Uterus (tissue), 4 donors: ENCODE results near the gene TRIO. TPM values are rescaled to one million over a fixed set of nuclear protein-coding genes. Genes with fewer than 3 reads are reported as not detected.

Experiments
- DNase-seq, 2 donors: peaks; one replicate each; pipeline ENCODE4 v3.0.0-alpha.2; 2019 to 2020
- H3K27ac ChIP-seq, 2 donors: fragments of 200-600 bp; sonication (generic); 1 replicate in 1 of 2; 2 replicates in 1 of 2; pipeline ENCODE4 v1.5.1; 2016 to 2018
- H3K27me3 ChIP-seq, 2 donors: fragments of 200-600 bp; sonication (generic); one replicate each; pipeline ENCODE4 v1.5.1; 2018 to 2019; ENCODE audit warnings: control low read depth in 1 of 2
- H3K36me3 ChIP-seq, 2 donors: fragments of 200-600 bp; sonication (generic); one replicate each; pipeline ENCODE4 v1.5.1; 2019; ENCODE audit warnings: control low read depth in 1 of 2
- H3K4me1 ChIP-seq, 2 donors: fragments of 200-600 bp; sonication (generic); one replicate each; pipeline ENCODE4 v1.5.1; 2018 to 2019; ENCODE audit warnings: control low read depth in 1 of 2
- H3K4me3 ChIP-seq, 2 donors: fragments of 200-600 bp; sonication (generic); 1 replicate in 1 of 2; 2 replicates in 1 of 2; pipeline ENCODE4 v1.5.1; 2018 to 2019; ENCODE audit warnings: mild to moderate bottlenecking in 1 of 2
- H3K9me3 ChIP-seq, 2 donors: fragments of 200-600 bp; sonication (generic); one replicate each; pipeline ENCODE4 v1.5.1; 2019; ENCODE audit warnings: control low read depth in 1 of 2
- POLR2A ChIP-seq, 2 donors: fragments of 450-650 bp; IDR thresholded peaks; one replicate each; pipeline ENCODE4 v1.6.1; 2016; ENCODE audit warnings: antibody characterized with exemption in 2 of 2, mild to moderate bottlenecking in 1 of 2, moderate library complexity in 1 of 2
- intact Hi-C: fragments of 100-400 bp; cut with DNase I; formaldehyde crosslinking; loops from one replicate; pipeline ENCODE4 v1.15.1; 2023; ENCODE audit warnings: low total_unique reads
- total RNA-seq, 4 donors: library from RNA; depleted of rRNA in 3 of 4; stranded (reverse); fragments of >200 nt in 3 of 4; gene quantifications; one replicate each; pipeline versions ENCODE4 v1.1.0 to v1.2.4, GENCODE V29; 2014 to 2023
- TF ChIP-seq, protein P1 (sequence below), 4 experiments: fragments of 200-600 bp in 2 of 4; fragments of 450-650 bp in 2 of 4; sonication (generic) in 2 of 4; IDR thresholded peaks; one replicate each; pipeline ENCODE4 v1.5.1; 2016 to 2019; ENCODE audit warnings: antibody characterized with exemption in 4 of 4, mild to moderate bottlenecking in 2 of 4, moderate library complexity in 1 of 4
- donor health status: DM: yes; HTN: yes; CAD: no.

Gene TRIO
- total RNA-seq, 4 donors from 2014 or later, result 93.5 to 234 (median 207) TPM

- Histone ChIP-seq H3K36me3 (no peaks in the 10 kb centered on the region), H3K9me3 (no peaks in the 10 kb centered on the region), H3K27me3 (no peaks in the 10 kb centered on the region), H3K4me3 (no peak overlapping the region), H3K4me1 (no peaks in the 10 kb centered on the region), H3K27ac (no peak overlapping the region)
- intact Hi-C loops, result no loop called here
- TF ChIP-seq, protein P1, sequence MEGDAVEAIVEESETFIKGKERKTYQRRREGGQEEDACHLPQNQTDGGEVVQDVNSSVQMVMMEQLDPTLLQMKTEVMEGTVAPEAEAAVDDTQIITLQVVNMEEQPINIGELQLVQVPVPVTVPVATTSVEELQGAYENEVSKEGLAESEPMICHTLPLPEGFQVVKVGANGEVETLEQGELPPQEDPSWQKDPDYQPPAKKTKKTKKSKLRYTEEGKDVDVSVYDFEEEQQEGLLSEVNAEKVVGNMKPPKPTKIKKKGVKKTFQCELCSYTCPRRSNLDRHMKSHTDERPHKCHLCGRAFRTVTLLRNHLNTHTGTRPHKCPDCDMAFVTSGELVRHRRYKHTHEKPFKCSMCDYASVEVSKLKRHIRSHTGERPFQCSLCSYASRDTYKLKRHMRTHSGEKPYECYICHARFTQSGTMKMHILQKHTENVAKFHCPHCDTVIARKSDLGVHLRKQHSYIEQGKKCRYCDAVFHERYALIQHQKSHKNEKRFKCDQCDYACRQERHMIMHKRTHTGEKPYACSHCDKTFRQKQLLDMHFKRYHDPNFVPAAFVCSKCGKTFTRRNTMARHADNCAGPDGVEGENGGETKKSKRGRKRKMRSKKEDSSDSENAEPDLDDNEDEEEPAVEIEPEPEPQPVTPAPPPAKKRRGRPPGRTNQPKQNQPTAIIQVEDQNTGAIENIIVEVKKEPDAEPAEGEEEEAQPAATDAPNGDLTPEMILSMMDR (IDR thresholded peaks at IDR 0.05), result no peak
- no peak for TF ChIP-seq POLR2A (IDR thresholded peaks at IDR 0.05)
- no peak for DNase-seq
Observed at GRCh38 chr5:14521748-14522147, 378.6 kb downstream of the TRIO start.

GRCh38 chr5:14522721-14523120 lies 379.6 kb downstream of the TRIO start:
- no peak overlapping the region for H3K4me3 ChIP-seq
- intact Hi-C loops, result no loop called here
- TF ChIP-seq, protein P1 (IDR thresholded peaks at IDR 0.05), result no peak
- TF ChIP-seq POLR2A (IDR thresholded peaks at IDR 0.05), result no peak

GRCh38 chr5:14523243-14524034 lies 380.3 kb downstream of the TRIO start:
- no peaks in the 10 kb centered on the region for H3K27me3 ChIP-seq
- no peaks in the 10 kb centered on the region for H3K9me3 ChIP-seq
- H3K36me3 ChIP-seq, result no peaks in the 10 kb centered on the region
- intact Hi-C loops, result no loop called here
- DNase-seq, result no peak
- no peaks in the 10 kb centered on the region for H3K4me1 ChIP-seq
- TF ChIP-seq POLR2A (IDR thresholded peaks at IDR 0.05), result no peak
- TF ChIP-seq, protein P1 (IDR thresholded peaks at IDR 0.05), result no peak
- no peak overlapping the region for H3K4me3 ChIP-seq
- no peak overlapping the region for H3K27ac ChIP-seq

More at GRCh38 chr5:14522721-14523120, 379.6 kb downstream of the TRIO start:
- H3K4me1 ChIP-seq, result no peaks in the 10 kb centered on the region
- H3K27me3 ChIP-seq, result no peaks in the 10 kb centered on the region
- DNase-seq, result no peak
- no peaks in the 10 kb centered on the region for H3K9me3 ChIP-seq
- H3K36me3 ChIP-seq, result no peaks in the 10 kb centered on the region
- no peak overlapping the region for H3K27ac ChIP-seq

- no peaks in the 10 kb centered on the region for H3K27me3 ChIP-seq
- no peak overlapping the region for H3K27ac ChIP-seq
- H3K36me3 ChIP-seq, result no peaks in the 10 kb centered on the region
Observed at GRCh38 chr5:14525397-14525796, 382.3 kb downstream of the TRIO start.

GRCh38 chr5:14526493-14526892 lies 383.4 kb downstream of the TRIO start:
- Histone ChIP-seq H3K27ac (no peak overlapping the region), H3K9me3 (no peaks in the 10 kb centered on the region), H3K4me3 (no peak overlapping the region), H3K27me3 (no peaks in the 10 kb centered on the region), H3K36me3 (no peaks in the 10 kb centered on the region), H3K4me1 (no peaks in the 10 kb centered on the region)
- intact Hi-C loops, result no loop called here
- DNase-seq, result no peak
- no peak for TF ChIP-seq POLR2A (IDR thresholded peaks at IDR 0.05)
- TF ChIP-seq, protein P1 (IDR thresholded peaks at IDR 0.05), result no peak

More at GRCh38 chr5:14525397-14525796, 382.3 kb downstream of the TRIO start:
- Histone ChIP-seq H3K4me1 (no peaks in the 10 kb centered on the region), H3K9me3 (no peaks in the 10 kb centered on the region), H3K4me3 (no peak overlapping the region)
- intact Hi-C loops, result no loop called here
- no peak for DNase-seq
- TF ChIP-seq, protein P1 (IDR thresholded peaks at IDR 0.05), result no peak
- TF ChIP-seq POLR2A (IDR thresholded peaks at IDR 0.05), result no peak
